GM06990 (cell line): ENCODE results near the gene IFFO2.
A peak's percentile ranks its signal among the peaks of the same experiment; 100 is the strongest.

ENCODE experiments used
- DNase-seq: peaks from one replicate; pipeline ENCODE4 v3.0.0-alpha.2; 2011; ENCODE audit not compliant: insufficient read length; ENCODE audit errors: extremely low read depth
- H3K27me3 ChIP-seq: replicated peaks from 2 replicates; pipeline ENCODE4 v1.6.0; 2011; ENCODE audit warnings: low read length; ENCODE audit not compliant: control insufficient read depth, insufficient read depth
- H3K36me3 ChIP-seq: 2 replicates; pipeline ENCODE4 v1.5.1; 2011; ENCODE audit warnings: low read length; ENCODE audit not compliant: control insufficient read depth, insufficient read depth
- H3K4me3 ChIP-seq: replicated peaks from 2 replicates; pipeline ENCODE4 v1.5.1; 2011; ENCODE audit warnings: low read depth, mild to moderate bottlenecking, control low read depth, low read length
- CTCF ChIP-seq: IDR thresholded peaks from 2 replicates; pipeline ENCODE4 v1.5.1; 2011; ENCODE audit warnings: low read length, control low read depth, mild to moderate bottlenecking, inconsistent platforms; ENCODE audit not compliant: insufficient read depth, poor library complexity, severe bottlenecking

The IFFO2 gene

GRCh38 chr1:18902523-18903290 lies 53.8 kb downstream of the IFFO2 start, which contains the start of gene ALDH4A1:
ALDH4A1 (minus strand) TSS chr1:18902555; CDS start chr1:18902523, 32 bp downstream.
- Histone ChIP-seq H3K4me3 (peak within 1 kb of the TSS; percentile 89), H3K27me3 (no peaks in the 10 kb centered on the region), H3K36me3 (no peaks in the 10 kb centered on the region; the same call in 1 of the 2 replicates)
- no peak for TF ChIP-seq CTCF
- peak; percentile 89 for DNase-seq

GRCh38 chr1:18901952-18902522 lies 54.4 kb downstream of the IFFO2 start:
- Histone ChIP-seq H3K4me3 (peak overlapping the region; percentile 89), H3K27me3 (no peaks in the 10 kb centered on the region), H3K36me3 (peaks cover under 1% of the 10 kb centered on the region; the same call in 1 of the 2 replicates)
- TF ChIP-seq CTCF: no peak
- no peak for DNase-seq

- DNase-seq: no peak
- Histone ChIP-seq H3K27me3 (no peaks in the 10 kb centered on the region), H3K4me3 (peak overlapping the region; percentile 89), H3K36me3 (peaks cover 1% of the 10 kb centered on the region; the same call in 1 of the 2 replicates)
- TF ChIP-seq CTCF: no peak
Observed at GRCh38 chr1:18901147-18901951, 55.1 kb downstream of the IFFO2 start.

GRCh38 chr1:18900303-18900841 lies 56.1 kb downstream of the IFFO2 start:
- no peak overlapping the region for H3K4me3 ChIP-seq
- TF ChIP-seq CTCF: no peak
- peaks cover 1% of the 10 kb centered on the region; the same call in 1 of the 2 replicates for H3K36me3 ChIP-seq
- H3K27me3 ChIP-seq: no peaks in the 10 kb centered on the region
- no peak for DNase-seq

- Histone ChIP-seq H3K27me3 (no peaks in the 10 kb centered on the region), H3K36me3 (peaks cover 1% of the 10 kb centered on the region), H3K4me3 (no peak overlapping the region)
- DNase-seq: no peak
- TF ChIP-seq CTCF: no peak
Observed at GRCh38 chr1:18899363-18900049, 57.0 kb downstream of the IFFO2 start.
